Measurements from ENCODE around the gene PIMREG.

The PIMREG gene

GRCh38 chr17:6443692-6444570 lies at the start of gene PIMREG:
Gene PIMREG, plus strand, starts transcription at chr17:6444455. Its CDS starts 656 bp downstream, at chr17:6445111.
- H3K27ac ChIP-seq: peak within 1 kb of the TSS; percentile 93
- no peak for TF ChIP-seq CTCF (IDR thresholded peaks at IDR 0.05)
- no peak for TF ChIP-seq ZFX (IDR thresholded peaks at IDR 0.05; ENCODE audit: borderline replicate concordance)

- no peak overlapping the region for H3K27ac ChIP-seq
- TF ChIP-seq CTCF (IDR thresholded peaks at IDR 0.05) (no peak), ZFX (IDR thresholded peaks at IDR 0.05; ENCODE audit: borderline replicate concordance) (no peak)
Observed at GRCh38 chr17:6398955-6399354, 45.3 kb upstream of the PIMREG start.

GRCh38 chr17:6402258-6402657 lies 42.0 kb upstream of the PIMREG start:
- TF ChIP-seq CTCF (IDR thresholded peaks at IDR 0.05) (no peak), ZFX (IDR thresholded peaks at IDR 0.05; ENCODE audit: borderline replicate concordance) (no peak)

GRCh38 chr17:6408276-6408675 lies 36.0 kb upstream of the PIMREG start:
- H3K27ac ChIP-seq: no peak overlapping the region
- TF ChIP-seq ZFX (IDR thresholded peaks at IDR 0.05; ENCODE audit: borderline replicate concordance) (no peak), CTCF (IDR thresholded peaks at IDR 0.05) (no peak)

More at GRCh38 chr17:6402258-6402657, 42.0 kb upstream of the PIMREG start:
- no peak overlapping the region for H3K27ac ChIP-seq

GRCh38 chr17:6408735-6409134 lies 35.5 kb upstream of the PIMREG start:
- TF ChIP-seq CTCF (IDR thresholded peaks at IDR 0.05) (no peak), ZFX (IDR thresholded peaks at IDR 0.05; ENCODE audit: borderline replicate concordance) (no peak)
- no peak overlapping the region for H3K27ac ChIP-seq

GRCh38 chr17:6413065-6413464 lies 31.2 kb upstream of the PIMREG start:
- no peak overlapping the region for H3K27ac ChIP-seq
- TF ChIP-seq CTCF (IDR thresholded peaks at IDR 0.05): peak; percentile 54
- no peak for TF ChIP-seq ZFX (IDR thresholded peaks at IDR 0.05; ENCODE audit: borderline replicate concordance)

GRCh38 chr17:6415616-6416015 lies 28.6 kb upstream of the PIMREG start:
- no peak overlapping the region for H3K27ac ChIP-seq
- TF ChIP-seq ZFX (IDR thresholded peaks at IDR 0.05; ENCODE audit: borderline replicate concordance): no peak
- no peak for TF ChIP-seq CTCF (IDR thresholded peaks at IDR 0.05)

Measured in 22Rv1 (cell line).